Neural cell (in vitro differentiated cells): ENCODE results near the gene SHPK.

Experiments used
- EP300 ChIP-seq: fragments of 450-650 bp; conservative IDR thresholded peaks from 2 replicates; pipeline ENCODE4 v1.6.1; 2014; ENCODE audit warnings: antibody characterized with exemption, mild to moderate bottlenecking, moderate library complexity; ENCODE audit not compliant: poor library complexity, severe bottlenecking
- EZH2 ChIP-seq: fragments of 200-600, 300-800 bp; shearing (Covaris generic), sonication (generic); IDR thresholded peaks from 2 replicates; pipeline ENCODE4 v1.6.1; 2014; ENCODE audit warnings: antibody characterized with exemption, low read length, borderline replicate concordance, mild to moderate bottlenecking; ENCODE audit not compliant: insufficient read depth, poor library complexity, severe bottlenecking
- MXI1 ChIP-seq: fragments of 450-650 bp; conservative IDR thresholded peaks from 2 replicates; pipeline ENCODE4 v1.6.1; 2014; ENCODE audit warnings: antibody characterized with exemption, mild to moderate bottlenecking; ENCODE audit not compliant: poor library complexity, severe bottlenecking
- TF ChIP-seq, protein P1 (sequence below): fragments of 450-650 bp; IDR thresholded peaks from 2 replicates; pipeline ENCODE4 v1.5.1; 2014; ENCODE audit warnings: antibody characterized with exemption, mild to moderate bottlenecking, moderate library complexity; ENCODE audit not compliant: poor library complexity, severe bottlenecking
- TF ChIP-seq, protein P2 (sequence below): IDR thresholded peaks from 2 replicates; pipeline ENCODE4 v1.6.1; 2012; ENCODE audit warnings: borderline replicate concordance

DNA sequence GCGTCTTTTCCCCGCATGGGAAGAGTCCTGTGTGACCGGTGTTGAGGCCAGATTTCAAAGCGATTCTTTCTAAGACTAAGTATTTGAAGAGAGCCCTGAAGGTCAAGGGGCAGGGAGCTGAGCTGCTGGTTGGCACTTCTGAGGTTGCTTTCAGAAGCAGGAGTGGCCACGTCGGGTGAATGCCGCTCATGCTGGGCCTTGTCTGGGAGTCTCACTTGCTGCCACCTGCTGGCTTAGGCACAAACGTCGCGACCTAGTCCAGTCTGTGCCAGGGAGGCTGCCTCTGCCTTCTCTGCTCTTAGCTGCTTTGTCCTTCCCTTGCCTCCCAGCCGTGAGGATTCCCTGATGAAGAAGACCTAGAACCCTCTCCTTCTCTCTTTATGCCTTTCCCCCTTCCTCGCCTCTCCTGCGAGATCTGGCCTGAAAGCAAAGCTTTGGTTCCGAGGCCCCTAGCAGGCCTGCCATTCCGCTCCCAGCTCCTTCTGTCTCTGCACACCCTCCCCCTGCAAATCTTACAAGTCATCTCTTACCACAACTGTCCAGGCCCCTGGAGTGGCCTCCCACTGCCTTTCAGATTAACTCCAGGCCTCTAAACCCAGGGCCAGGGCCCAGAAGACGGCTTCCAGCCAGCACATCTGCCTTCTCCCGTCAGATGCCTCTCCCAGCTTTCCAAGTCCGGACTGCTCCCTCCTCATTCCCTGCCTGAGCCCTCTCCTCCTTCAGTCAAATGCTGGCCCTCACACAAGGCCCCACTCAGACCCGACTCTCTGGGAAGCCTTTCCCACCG is 11.9 kb upstream of the SHPK start:
- TF ChIP-seq, protein P1, sequence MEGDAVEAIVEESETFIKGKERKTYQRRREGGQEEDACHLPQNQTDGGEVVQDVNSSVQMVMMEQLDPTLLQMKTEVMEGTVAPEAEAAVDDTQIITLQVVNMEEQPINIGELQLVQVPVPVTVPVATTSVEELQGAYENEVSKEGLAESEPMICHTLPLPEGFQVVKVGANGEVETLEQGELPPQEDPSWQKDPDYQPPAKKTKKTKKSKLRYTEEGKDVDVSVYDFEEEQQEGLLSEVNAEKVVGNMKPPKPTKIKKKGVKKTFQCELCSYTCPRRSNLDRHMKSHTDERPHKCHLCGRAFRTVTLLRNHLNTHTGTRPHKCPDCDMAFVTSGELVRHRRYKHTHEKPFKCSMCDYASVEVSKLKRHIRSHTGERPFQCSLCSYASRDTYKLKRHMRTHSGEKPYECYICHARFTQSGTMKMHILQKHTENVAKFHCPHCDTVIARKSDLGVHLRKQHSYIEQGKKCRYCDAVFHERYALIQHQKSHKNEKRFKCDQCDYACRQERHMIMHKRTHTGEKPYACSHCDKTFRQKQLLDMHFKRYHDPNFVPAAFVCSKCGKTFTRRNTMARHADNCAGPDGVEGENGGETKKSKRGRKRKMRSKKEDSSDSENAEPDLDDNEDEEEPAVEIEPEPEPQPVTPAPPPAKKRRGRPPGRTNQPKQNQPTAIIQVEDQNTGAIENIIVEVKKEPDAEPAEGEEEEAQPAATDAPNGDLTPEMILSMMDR = peak; percentile 58
- TF ChIP-seq, protein P2, sequence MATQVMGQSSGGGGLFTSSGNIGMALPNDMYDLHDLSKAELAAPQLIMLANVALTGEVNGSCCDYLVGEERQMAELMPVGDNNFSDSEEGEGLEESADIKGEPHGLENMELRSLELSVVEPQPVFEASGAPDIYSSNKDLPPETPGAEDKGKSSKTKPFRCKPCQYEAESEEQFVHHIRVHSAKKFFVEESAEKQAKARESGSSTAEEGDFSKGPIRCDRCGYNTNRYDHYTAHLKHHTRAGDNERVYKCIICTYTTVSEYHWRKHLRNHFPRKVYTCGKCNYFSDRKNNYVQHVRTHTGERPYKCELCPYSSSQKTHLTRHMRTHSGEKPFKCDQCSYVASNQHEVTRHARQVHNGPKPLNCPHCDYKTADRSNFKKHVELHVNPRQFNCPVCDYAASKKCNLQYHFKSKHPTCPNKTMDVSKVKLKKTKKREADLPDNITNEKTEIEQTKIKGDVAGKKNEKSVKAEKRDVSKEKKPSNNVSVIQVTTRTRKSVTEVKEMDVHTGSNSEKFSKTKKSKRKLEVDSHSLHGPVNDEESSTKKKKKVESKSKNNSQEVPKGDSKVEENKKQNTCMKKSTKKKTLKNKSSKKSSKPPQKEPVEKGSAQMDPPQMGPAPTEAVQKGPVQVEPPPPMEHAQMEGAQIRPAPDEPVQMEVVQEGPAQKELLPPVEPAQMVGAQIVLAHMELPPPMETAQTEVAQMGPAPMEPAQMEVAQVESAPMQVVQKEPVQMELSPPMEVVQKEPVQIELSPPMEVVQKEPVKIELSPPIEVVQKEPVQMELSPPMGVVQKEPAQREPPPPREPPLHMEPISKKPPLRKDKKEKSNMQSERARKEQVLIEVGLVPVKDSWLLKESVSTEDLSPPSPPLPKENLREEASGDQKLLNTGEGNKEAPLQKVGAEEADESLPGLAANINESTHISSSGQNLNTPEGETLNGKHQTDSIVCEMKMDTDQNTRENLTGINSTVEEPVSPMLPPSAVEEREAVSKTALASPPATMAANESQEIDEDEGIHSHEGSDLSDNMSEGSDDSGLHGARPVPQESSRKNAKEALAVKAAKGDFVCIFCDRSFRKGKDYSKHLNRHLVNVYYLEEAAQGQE = no peak
- TF ChIP-seq EP300 = no peak
- TF ChIP-seq EZH2 = no peak
- no peak for TF ChIP-seq MXI1
